A375 (cell line): ENCODE measurements around the gene ANTXR1. TPM values are rescaled to one million over a fixed set of nuclear protein-coding genes. Genes with fewer than 3 reads are reported as not detected.

Experiments used
- small RNA-seq: library from RNA; depleted of rRNA; stranded (forward); fragments of <200 nt; gene quantifications from one replicate; pipeline ENCODE3, GENCODE V24; 2014
- total RNA-seq: library from RNA; depleted of rRNA; stranded (reverse); fragments of >200 nt; shearing (Covaris generic); gene quantifications from 2 replicates; pipeline ENCODE4 v1.2.3, GENCODE V29; 2014; rRNA removed

The ANTXR1 gene
- total RNA-seq = 19.0 and 20.0 TPM in 2 replicates

DNA sequence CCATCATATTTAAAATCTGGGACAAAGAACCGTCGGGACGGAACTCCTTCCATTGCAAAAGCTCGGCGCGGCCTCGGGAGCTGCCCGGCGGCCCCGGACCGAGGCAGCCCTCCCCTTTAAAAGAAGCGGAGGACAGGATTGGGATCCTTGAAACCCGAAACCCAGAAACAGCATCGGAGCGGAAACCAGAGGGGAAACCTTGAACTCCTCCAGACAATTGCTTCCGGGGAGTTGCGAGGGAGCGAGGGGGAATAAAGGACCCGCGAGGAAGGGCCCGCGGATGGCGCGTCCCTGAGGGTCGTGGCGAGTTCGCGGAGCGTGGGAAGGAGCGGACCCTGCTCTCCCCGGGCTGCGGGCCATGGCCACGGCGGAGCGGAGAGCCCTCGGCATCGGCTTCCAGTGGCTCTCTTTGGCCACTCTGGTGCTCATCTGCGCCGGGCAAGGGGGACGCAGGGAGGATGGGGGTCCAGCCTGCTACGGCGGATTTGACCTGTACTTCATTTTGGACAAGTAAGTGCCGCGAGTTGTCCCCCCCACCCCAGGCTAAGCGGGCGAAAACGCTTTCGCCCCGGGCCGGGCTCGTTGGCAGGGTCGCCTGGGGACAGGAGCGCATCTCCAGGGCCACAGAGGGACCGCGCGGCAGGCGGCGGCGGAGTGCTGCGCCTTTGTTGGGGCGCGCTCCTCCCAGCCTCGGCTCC, at the start of gene ANTXR1:
TSS of gene ANTXR1 (plus strand) at position 38 of the 698 bp plus-strand sequence. CDS start at position 359, 321 bp downstream.

GRCh38 chr2:68974251-68974650, 38.7 kb upstream of the ANTXR1 start, which contains the start of gene GKN1:
TSS of gene GKN1 (plus strand) at chr2:68974636. CDS start at chr2:68974678, 42 bp downstream.

Small RNAs within 50 kb of the gene (small RNA-seq; reads per million reads assigned to genes)
- gene MIR3126 = not detected
- gene RNA5SP96 = not detected
- gene RNU6-1216P = not detected

Other genes with a start within 250 kb of the ANTXR1 start
- not detected in 2 replicates for gene BMP10, start 141.8 kb upstream of the ANTXR1 start, total RNA-seq
- not detected in 2 replicates for gene GKN2, start 60.3 kb upstream of the ANTXR1 start, total RNA-seq
- not detected in 2 replicates for gene GKN1, start 38.5 kb upstream of the ANTXR1 start, total RNA-seq